GM23248 (cell line): ENCODE results near the gene PTPRE. TPM values are rescaled to one million over a fixed set of nuclear protein-coding genes. Genes with fewer than 3 reads are reported as not detected.

ENCODE experiments used
- DNase-seq: peaks from one replicate; pipeline ENCODE4 v3.0.0-alpha.2; 2015
- H2AFZ ChIP-seq: fragments of 200-600 bp; sonication (generic); 2 replicates; pipeline ENCODE4 v1.6.1; 2016; ENCODE audit warnings: antibody characterized with exemption
- H3F3A ChIP-seq: fragments of 200-600 bp; sonication (generic); 2 replicates; pipeline ENCODE4 v1.6.1; 2016; ENCODE audit warnings: mild to moderate bottlenecking, antibody characterized with exemption, mixed run types; ENCODE audit not compliant: insufficient read depth
- H3K27ac ChIP-seq: fragments of 200-600 bp; sonication (generic); 2 replicates; pipeline ENCODE4 v1.5.1; 2016; ENCODE audit warnings: mild to moderate bottlenecking
- H3K27me3 ChIP-seq: fragments of 200-600 bp; sonication (generic); replicated peaks from 2 replicates; pipeline ENCODE4 v1.6.1; 2016; ENCODE audit warnings: mild to moderate bottlenecking; ENCODE audit not compliant: insufficient read depth
- H3K36me3 ChIP-seq: fragments of 200-600 bp; sonication (generic); 2 replicates; pipeline ENCODE4 v1.6.1; 2016; ENCODE audit warnings: low read depth, mild to moderate bottlenecking
- H3K4me1 ChIP-seq: fragments of 200-600 bp; sonication (generic); 2 replicates; pipeline ENCODE4 v1.6.1; 2016; ENCODE audit warnings: mild to moderate bottlenecking; ENCODE audit not compliant: insufficient read depth
- H3K4me2 ChIP-seq: fragments of 200-600 bp; sonication (generic); one replicate; pipeline ENCODE4 v1.6.1; 2016; ENCODE audit warnings: mild to moderate bottlenecking; ENCODE audit not compliant: unreplicated experiment
- H3K4me3 ChIP-seq: fragments of 200-600 bp; sonication (generic); 2 replicates; pipeline ENCODE4 v1.5.1; 2016; ENCODE audit warnings: mild to moderate bottlenecking
- H3K79me2 ChIP-seq: fragments of 200-600 bp; sonication (generic); 2 replicates; pipeline ENCODE4 v1.6.1; 2016; ENCODE audit warnings: mild to moderate bottlenecking; ENCODE audit not compliant: insufficient read depth
- H3K9ac ChIP-seq: fragments of 200-600 bp; sonication (generic); 2 replicates; pipeline ENCODE4 v1.6.1; 2016; ENCODE audit warnings: mild to moderate bottlenecking
- H3K9me2 ChIP-seq: fragments of 200-600 bp; sonication (generic); 2 replicates; pipeline ENCODE4 v1.6.1; 2016; ENCODE audit warnings: mixed run types, mild to moderate bottlenecking, moderate library complexity; ENCODE audit not compliant: insufficient read depth
- H3K9me3 ChIP-seq: fragments of 200-600 bp; sonication (generic); one replicate; pipeline ENCODE4 v1.6.1; 2017; ENCODE audit warnings: low read depth
- H4K20me1 ChIP-seq: fragments of 200-600 bp; sonication (generic); 2 replicates; pipeline ENCODE4 v1.6.0; 2016; ENCODE audit not compliant: insufficient read depth
- EZH2 ChIP-seq: fragments of 200-600 bp; sonication (generic); IDR thresholded peaks from 2 replicates; pipeline ENCODE4 v1.6.1; 2018; ENCODE audit warnings: antibody characterized with exemption, mild to moderate bottlenecking; ENCODE audit not compliant: insufficient read depth, poor library complexity, severe bottlenecking
- EZH2phosphoT487 ChIP-seq: fragments of 200-600 bp; sonication (generic); IDR thresholded peaks from 2 replicates; pipeline ENCODE4 v1.6.1; 2018; ENCODE audit warnings: antibody characterized with exemption, moderate library complexity, mild to moderate bottlenecking, low read depth; ENCODE audit not compliant: insufficient read depth
- WGBS, 2 experiments: methylation state at CpG; one replicate each; pipeline ENCODE4 v1.1.6; 2015 to 2017; ENCODE audit warnings: low lambda C conversion rate in 2 of 2, low coverage in 1 of 2; ENCODE audit errors: missing lambda C conversion rate in 2 of 2; 5-methylcytosine and 5-hydroxymethylcytosine counted together
- in situ Hi-C: fragments of 300-500 bp; cut with MboI; formaldehyde crosslinking; loops from 2 replicates; pipeline ENCODE4 v1.15.0; 2020
- polyA plus RNA-seq: library from polyadenylated mRNA; unstranded; fragments of >200 nt; fragmentation: Nextera tagmentation; extraction: Ambion mirVana; gene quantifications from 2 replicates; pipeline ENCODE4 v1.2.1, GENCODE V29; 2016
- total RNA-seq: library from RNA; depleted of rRNA; stranded (reverse); fragments of >200 nt; shearing (Covaris generic); gene quantifications from 2 replicates; pipeline ENCODE4 v1.2.3, GENCODE V29; 2014

The PTPRE gene
- total and polyA plus RNA-seq, 2 experiments from 2014 or later: 2.7 to 4.7 TPM

DNA sequence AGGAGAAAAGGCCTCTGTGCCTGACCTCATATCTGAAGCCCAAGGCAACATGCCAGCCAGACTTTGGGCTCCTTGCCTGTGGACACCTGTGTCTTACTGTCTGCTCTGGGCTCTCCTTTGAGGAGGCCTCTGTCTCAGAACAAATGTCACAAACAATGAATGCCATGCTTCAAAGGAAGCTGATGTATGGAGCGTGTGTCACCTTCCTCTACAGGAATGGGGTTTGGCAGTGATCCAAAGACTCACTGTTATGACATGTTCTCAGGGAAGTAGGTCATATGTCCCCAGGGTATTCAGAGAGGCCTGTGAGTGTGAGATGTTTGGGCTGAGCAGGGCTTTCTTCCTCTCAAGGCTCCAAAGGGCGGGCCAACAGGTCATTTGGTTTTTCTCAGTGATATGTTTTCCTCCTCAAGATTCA, 38.4 kb downstream of the PTPRE start:
- no peaks in the 10 kb centered on the region for H3K27me3 ChIP-seq
- WGBS, 2 experiments: 60 to 61% methylated on average over 2 of the region's 2 CpGs
- no peaks in the 10 kb centered on the region for H3K36me3 ChIP-seq
- TF ChIP-seq EZH2phosphoT487 (no peak), EZH2 (no peak)
- no peak overlapping the region for H3K9ac ChIP-seq
- H3K4me1 ChIP-seq: 0 out of 2 replicates have a peak, but pooled peaks cover 9% of the 10 kb centered on the region
- no peak overlapping the region for H3K27ac ChIP-seq
- no peaks in the 10 kb centered on the region for H3K9me3 ChIP-seq
- H4K20me1 ChIP-seq: no peaks in the 10 kb centered on the region
- in situ Hi-C loops: no loop called here
- H3F3A ChIP-seq: no peaks in the 10 kb centered on the region
- H3K79me2 ChIP-seq: no peaks in the 10 kb centered on the region
- no peak overlapping the region for H3K4me3 ChIP-seq
- no peaks in the 10 kb centered on the region for H3K9me2 ChIP-seq
- no peak overlapping the region for H2AFZ ChIP-seq
- peak; percentile 78 for DNase-seq
- no peak overlapping the region for H3K4me2 ChIP-seq

DNA sequence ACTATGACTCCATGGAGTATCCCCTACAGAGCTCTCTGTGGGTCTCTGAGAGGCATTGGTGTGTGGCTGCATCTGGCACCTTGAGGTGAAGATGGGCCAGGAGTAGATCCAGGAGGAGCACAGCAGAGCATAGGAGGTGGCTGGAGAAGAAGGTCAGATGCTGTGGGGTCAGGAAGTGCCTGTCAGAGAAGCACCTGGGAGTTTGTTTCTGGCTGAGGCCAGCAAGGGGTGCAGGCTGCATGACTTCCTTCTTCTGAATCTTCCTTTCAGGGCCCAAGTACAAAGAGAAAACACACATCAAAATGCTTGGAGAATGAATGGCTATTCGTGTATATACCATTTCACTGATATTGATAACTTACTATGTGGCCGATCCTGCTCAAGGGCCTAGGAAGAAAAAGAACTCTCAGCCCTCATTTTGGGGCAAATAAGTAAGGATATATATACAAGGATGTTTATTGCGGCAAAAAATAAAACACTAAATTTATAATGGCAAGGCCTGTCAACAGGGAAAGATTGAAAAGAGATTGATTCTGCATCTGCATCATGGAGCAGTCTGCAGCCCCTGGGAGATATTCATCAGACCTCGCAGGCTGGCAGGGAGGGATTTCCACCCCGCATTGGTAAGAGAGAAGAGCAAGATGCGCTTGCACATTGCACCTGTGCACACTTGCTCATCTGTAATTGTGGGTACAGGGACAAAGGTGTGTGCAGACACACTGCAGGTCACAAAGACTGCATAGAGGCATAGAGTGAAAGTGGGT, 39.2 kb downstream of the PTPRE start:
- Histone ChIP-seq H3K36me3 (no peaks in the 10 kb centered on the region), H4K20me1 (no peaks in the 10 kb centered on the region), H3K27ac (no peak overlapping the region), H3K79me2 (no peaks in the 10 kb centered on the region), H3F3A (no peaks in the 10 kb centered on the region), H3K9me2 (no peaks in the 10 kb centered on the region), H3K9ac (no peak overlapping the region), H3K9me3 (no peaks in the 10 kb centered on the region), H3K4me1 (0 out of 2 replicates have a peak, but pooled peaks cover 9% of the 10 kb centered on the region), H3K4me2 (no peak overlapping the region), H3K4me3 (no peak overlapping the region), H3K27me3 (no peaks in the 10 kb centered on the region), H2AFZ (no peak overlapping the region)
- WGBS, 2 experiments: 65% methylated on average over 6 of the region's 6 CpGs
- in situ Hi-C loops: no loop called here
- no peak for TF ChIP-seq EZH2phosphoT487
- TF ChIP-seq EZH2: no peak
- no peak for DNase-seq

DNA sequence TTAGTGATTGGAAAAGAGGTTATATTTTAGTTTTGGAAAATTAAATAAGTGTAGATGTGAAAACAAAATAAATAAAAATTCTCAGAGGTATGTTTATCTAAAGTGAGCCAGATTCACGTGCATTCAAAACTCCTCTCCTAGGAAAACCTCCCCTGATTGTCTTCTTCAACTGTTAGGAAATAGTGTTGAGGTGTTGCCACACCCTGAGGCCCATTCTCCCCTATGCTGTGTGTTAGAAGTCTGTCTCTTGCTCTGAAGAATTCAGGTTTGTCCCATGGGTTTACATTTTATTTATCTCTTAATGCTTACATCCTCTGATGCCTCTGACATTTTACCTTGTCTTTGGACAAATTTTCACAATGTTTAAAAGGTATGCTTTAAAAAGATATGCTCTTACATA, 40.3 kb downstream of the PTPRE start:
- no peak overlapping the region for H3K4me2 ChIP-seq
- H3K27ac ChIP-seq: no peak overlapping the region
- DNase-seq: peak; percentile 15
- in situ Hi-C loops: no loop called here
- H3K79me2 ChIP-seq: no peaks in the 10 kb centered on the region
- no peaks in the 10 kb centered on the region for H4K20me1 ChIP-seq
- WGBS, 2 experiments: 68 to 78% methylated on average over 1 of the region's 1 CpG
- H3K4me1 ChIP-seq: 0 out of 2 replicates have a peak, but pooled peaks cover 9% of the 10 kb centered on the region
- H3K9ac ChIP-seq: no peak overlapping the region
- no peaks in the 10 kb centered on the region for H3K27me3 ChIP-seq
- no peaks in the 10 kb centered on the region for H3K36me3 ChIP-seq
- H2AFZ ChIP-seq: no peak overlapping the region
- no peak overlapping the region for H3K4me3 ChIP-seq
- H3K9me3 ChIP-seq: no peaks in the 10 kb centered on the region
- H3K9me2 ChIP-seq: no peaks in the 10 kb centered on the region
- TF ChIP-seq EZH2phosphoT487 (no peak), EZH2 (no peak)
- no peaks in the 10 kb centered on the region for H3F3A ChIP-seq

DNA sequence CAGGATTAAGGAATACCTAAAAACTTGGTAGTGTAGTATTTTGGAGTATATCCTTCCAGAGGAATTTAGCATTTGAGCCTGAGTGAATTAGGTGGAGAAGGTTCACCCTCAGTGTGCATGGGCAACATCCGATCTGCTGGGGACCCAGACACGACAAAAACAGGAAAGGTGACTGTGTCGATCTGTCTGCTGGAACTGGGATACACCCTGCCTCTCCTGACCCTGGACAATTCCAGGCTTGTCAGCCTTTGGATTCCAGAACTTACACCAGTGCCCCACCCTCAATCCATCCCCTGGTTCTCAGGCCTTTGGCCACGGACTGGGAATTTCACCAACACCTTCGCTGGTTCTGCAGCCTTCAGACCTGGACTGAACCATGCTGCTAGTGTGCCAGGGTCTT, 41.9 kb downstream of the PTPRE start:
- WGBS, 2 experiments: 66 to 72% methylated on average over 5 of the region's 5 CpGs
- Histone ChIP-seq H3K9ac (no peak overlapping the region), H3K79me2 (no peaks in the 10 kb centered on the region), H3K9me3 (no peaks in the 10 kb centered on the region), H4K20me1 (no peaks in the 10 kb centered on the region), H3K4me3 (no peak overlapping the region), H3K36me3 (no peaks in the 10 kb centered on the region), H2AFZ (no peak overlapping the region), H3K27me3 (no peaks in the 10 kb centered on the region), H3K9me2 (no peaks in the 10 kb centered on the region), H3K4me1 (0 out of 2 replicates have a peak, but pooled peaks cover 9% of the 10 kb centered on the region), H3F3A (no peaks in the 10 kb centered on the region), H3K27ac (no peak overlapping the region), H3K4me2 (no peak overlapping the region)
- DNase-seq: no peak
- in situ Hi-C loops: no loop called here
- TF ChIP-seq EZH2phosphoT487: no peak
- TF ChIP-seq EZH2: no peak

DNA sequence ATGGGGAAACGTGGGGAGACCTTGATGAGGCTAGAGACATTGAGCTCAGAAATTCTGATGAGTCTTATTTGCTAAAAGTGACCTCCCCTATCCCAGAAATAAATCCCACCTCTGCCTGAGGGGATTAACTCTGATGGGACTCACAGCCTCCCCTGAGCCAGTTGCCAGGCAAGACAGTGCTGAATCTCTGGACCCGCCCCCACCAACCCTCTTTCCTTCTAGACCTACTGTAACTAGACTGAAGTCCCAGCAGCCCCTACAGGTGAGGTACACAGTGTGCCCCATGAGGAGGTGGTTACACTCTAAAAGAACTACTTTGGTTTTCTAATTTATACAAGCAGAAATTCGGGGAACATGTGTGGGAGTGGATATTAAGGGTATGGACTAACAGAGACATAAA, 42.9 kb downstream of the PTPRE start:
- TF ChIP-seq EZH2 (no peak), EZH2phosphoT487 (no peak)
- in situ Hi-C loops: no loop called here
- Histone ChIP-seq H2AFZ (no peak overlapping the region), H3K4me2 (no peak overlapping the region), H3K9ac (no peak overlapping the region), H3K27me3 (no peaks in the 10 kb centered on the region), H3K36me3 (no peaks in the 10 kb centered on the region), H3F3A (no peaks in the 10 kb centered on the region), H3K9me3 (no peaks in the 10 kb centered on the region), H3K27ac (no peak overlapping the region), H3K9me2 (no peaks in the 10 kb centered on the region), H3K79me2 (no peaks in the 10 kb centered on the region), H3K4me3 (no peak overlapping the region), H4K20me1 (no peaks in the 10 kb centered on the region), H3K4me1 (0 out of 2 replicates have a peak, but pooled peaks cover 9% of the 10 kb centered on the region)
- WGBS, 2 experiments: 62 to 75% methylated on average over 3 of the region's 3 CpGs
- DNase-seq: no peak
